GM19324 (cell line): ENCODE results near the gene GPT2.
A peak's percentile ranks its signal among the peaks of the same experiment; 100 is the strongest.

Experiments used
- ATAC-seq: cut with Tn5 transposase; IDR thresholded peaks from one replicate; pipeline ENCODE4 v1.9.1; 2021; ENCODE audit warnings: mild to moderate bottlenecking, moderate library complexity; ENCODE audit not compliant: unreplicated experiment, low FRiP score

Gene GPT2

DNA sequence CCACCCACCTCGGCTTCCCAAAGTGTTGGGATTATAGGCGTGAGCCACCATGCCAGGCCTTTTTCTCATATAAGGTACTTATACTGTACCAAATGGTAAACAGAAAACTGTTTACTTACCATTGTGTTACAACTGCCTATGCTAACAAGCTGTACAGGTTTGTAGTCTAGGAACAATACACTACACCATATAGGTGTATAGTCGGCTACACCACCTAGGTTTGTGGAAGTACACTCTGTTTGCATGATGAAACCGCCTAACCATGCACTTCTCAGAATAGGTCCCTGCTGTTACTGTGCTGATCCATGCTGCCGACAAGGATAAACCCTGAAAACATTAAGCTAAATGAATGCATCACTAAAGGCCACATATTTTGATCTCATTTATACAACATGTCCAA is 70.4 kb downstream of the GPT2 start:
- no peak for ATAC-seq

DNA sequence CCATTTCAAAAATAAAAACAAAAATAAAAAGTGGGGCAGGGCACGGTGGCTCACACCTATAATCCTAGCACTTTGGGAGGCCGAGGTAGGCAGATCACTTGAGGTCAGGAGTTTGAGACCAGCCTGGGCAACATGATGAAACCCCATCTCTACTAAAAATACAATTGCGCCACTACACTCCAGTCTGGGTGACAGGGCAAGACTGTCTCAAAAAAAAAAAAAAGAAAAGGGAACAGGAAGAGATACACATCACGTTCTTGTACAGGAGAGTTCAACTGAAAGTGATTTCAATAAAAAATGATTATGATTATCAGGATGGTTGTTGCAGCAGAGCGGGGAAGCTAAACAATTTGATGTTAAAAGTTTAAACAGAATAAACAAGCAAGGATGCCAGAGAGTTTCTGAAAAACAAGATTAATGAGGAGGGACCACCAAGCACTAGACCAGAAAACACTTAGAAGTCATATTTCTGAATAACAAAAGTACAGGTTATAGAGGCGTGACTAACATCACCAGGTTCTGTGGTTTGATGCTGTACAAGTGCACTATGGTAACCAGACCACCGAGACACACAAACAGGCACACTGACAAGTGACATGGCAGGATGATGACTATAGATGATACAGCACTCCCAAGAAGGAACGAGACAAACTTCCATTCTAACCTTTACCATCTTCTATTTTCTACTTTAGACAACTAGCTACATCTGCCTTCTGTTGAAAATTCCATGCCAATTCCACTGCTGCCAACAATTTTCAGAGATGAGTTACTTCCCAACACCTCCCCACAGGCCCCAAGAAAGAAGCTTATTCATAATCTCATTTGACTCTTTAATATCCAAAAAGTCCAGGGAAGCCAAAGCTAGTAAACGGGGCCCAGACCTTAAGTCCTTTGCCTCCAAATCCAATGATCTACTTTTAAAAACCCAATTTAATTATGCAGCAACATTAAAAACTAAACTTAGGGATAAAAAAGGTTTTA is 77.5 kb downstream of the GPT2 start:
- no peak for ATAC-seq

DNA sequence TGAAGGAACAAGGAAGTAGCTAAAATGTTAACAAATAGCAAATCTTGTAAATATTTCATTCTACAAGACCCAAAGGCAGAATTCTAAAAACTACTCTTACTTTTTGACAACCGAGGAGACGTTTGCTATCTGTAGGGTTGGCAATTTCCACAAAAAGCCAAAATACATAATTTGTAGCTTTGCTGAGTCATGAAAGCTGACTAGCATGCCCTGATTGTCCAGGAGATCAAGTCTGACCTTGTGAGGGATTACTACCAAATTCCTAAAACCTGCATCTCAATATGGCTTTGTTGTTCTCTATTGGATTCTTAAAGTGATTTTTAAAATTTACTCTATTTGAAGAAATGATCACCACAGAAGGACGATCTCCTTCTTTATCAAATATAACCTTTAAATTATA is 78.5 kb downstream of the GPT2 start:
- no peak for ATAC-seq

DNA sequence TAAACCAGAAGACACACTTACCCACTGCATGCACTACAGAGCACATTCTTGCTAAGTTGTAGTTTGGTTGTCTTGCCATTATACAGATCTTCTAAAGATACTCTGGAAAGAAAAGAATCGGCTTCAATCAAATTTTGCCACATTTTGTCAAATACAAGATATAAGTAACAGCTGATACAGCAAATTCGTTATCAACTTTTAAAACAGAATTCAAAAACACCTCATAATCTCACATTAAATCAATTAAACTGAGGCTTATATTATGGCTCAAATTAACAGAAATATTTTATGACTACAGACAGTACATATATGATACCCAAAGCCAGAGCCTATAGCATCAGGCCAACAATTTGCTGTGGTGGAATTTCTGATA is 83.9 kb downstream of the GPT2 start:
- ATAC-seq = no peak

DNA sequence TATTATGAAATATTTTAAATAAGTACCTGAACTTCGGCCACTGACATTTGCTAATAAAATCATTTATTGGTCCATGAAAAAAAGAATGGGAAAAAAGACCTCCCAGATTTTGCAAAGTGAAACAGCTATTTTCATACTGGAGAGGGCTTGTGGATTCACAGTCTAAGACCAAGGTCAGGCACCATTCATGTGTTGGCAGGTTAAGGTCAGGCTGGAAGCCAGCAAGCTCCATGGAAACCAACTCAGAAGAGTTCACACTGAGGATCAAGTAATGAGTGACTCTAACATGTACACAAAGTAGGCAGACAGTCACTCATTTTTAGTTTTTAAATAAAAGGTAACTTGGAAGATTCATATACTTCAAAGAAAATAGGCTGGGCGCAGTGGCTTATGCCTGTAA is 85.9 kb downstream of the GPT2 start:
- ATAC-seq = no peak

DNA sequence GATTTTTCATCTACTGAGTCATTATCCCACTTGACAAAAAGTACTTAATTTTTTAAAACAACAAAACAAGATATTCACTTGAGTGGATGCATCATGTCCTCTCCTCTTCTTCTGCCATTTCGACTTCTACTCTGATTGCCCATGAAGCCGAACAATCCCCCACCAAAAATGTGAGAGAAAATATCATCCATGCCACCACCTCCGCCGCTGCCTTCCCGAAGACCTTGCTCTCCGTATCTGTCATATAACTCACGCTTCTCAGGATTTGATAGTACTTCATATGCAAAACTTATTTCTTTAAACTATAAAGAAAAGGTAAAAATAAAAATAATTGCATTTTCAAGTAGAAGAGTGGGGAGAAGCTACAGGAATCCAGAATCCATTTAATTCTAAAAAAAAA is 87.1 kb downstream of the GPT2 start:
- ATAC-seq = no peak

DNA sequence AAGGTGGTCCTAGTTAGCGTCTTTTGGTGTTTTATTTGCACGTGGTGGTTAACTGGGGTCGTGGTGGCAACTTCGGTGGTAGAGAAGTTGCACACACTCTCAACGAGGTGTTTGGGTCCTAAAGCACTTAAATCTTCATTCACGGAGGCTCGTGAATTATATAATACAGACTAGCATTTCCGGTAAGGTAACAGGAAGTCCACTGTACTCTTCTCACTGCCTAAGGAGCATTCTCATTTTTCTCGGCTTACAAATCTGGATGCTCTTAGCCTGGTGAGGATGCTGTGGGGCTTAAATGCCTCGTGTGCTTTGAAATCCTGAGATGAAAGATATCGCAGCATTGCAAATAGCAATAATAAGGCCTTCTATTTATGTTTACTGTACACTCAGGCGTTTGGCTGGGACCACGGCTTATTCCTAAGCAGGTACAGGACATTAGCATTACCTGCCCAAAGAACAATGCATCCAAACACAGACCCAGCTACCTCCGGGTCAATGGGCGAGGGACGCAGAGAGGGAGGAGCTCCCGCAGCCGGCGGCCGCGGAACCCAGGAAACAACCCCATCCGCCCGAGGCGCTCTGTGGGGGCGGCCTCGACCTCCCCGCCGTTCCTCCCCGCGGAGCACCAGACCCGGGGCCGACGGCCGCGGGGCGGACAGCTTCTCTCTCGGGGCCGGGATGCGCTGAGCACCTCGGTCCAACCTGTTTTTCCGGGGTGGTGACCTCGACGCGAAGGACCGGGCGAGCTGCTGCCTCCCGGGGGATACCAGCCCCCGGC is 88.5 kb downstream of the GPT2 start:
- peak; percentile 39 for ATAC-seq

DNA sequence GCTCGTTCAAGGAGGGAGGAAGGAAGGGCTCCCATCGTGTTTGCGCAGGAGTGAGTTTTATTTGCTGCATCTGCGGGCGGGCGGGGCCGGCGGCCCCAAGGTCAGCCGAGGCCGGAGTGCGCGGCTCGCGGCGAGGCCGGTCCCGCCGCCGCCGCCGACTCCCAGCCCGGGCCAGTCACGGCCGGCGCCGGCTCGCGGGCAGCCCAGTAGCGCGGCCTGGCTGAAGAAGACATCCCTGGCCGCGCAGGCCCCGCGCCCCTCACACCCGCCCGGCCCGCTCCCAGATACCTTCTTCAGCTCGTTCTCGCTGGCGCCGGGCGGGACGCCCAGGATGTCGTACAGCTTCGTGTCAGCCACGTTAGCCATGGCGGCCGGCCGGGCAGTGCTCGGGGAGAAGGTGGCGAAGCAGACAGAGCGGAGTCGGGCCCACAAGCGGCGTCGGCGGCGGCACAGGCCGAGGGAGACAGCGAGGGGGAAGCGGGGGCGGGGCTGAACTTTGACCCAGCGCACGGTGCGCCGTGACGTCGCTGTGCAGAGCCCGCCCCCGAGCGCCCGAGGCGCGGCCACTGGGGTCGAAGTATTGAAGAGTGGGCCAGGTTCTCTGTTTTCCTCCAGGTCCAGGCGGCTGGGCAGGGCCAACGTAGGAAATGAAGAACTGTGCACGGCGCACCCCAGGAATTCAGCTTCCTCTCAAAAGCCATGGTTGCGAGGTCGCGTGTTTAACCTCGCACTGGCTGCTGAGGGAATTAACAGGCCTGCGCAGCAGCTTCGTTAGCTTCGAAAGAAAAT is 89.2 kb downstream of the GPT2 start, which contains the start of gene DNAJA2:
Gene DNAJA2 (minus strand): TSS at position 468 of the 789 bp plus-strand sequence. CDS start 102 bp downstream, at position 366.
- peak; percentile 93 for ATAC-seq

DNA sequence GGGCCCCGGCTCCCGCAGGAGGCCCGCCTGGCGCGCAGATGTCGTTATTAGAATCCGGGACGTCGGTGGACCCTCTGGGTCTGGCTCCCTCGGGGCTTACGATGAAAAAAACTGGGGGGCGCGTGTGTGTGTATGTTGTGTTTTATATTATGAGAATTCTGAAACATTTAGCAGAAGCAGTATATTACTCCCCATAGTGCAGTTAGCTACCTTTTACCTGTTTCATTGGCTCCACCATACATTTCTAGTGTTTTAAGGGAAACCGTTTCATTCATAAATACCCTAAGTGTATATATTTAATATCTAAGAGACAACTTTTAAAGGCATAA is 89.8 kb downstream of the GPT2 start:
- peak; percentile 2 for ATAC-seq

DNA sequence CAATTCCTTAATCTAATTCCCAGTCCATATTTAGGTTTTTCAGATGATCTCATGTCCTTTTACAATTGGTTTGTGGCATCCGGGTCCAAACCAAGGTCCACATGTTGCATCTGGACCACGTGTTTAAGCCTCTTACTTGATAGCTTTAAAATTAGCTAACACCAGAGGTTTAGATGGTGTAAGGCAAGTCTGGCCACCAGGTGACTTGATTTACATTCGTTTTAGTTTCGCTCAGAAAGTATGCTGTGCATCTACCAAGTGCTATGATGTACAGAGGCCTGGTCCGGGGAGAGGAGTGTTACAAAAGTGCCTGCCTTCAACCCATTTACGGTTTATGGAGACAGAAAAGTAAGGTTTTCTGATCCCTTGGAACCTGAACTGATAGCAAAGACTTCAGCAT is 90.2 kb downstream of the GPT2 start:
- ATAC-seq = no peak

DNA sequence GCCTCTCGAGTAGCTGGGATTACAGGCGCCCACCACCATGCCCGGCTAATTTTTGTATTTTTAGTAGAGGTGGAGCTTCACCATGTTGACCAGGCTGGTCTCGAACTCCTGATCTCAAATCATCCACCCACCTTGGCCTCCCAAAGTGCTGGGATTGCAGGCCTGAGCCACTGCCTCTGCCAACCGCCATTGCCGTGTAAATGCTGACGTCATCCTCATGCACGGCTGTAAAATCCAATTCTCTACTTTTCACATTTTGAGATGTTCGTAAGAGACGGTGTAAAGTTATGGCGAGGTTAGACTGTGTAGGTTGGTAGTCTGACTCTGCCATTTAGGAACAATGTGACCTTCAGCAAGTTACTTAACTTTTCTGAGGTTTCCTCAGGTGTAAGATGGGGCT is 91.0 kb downstream of the GPT2 start:
- ATAC-seq = no peak

DNA sequence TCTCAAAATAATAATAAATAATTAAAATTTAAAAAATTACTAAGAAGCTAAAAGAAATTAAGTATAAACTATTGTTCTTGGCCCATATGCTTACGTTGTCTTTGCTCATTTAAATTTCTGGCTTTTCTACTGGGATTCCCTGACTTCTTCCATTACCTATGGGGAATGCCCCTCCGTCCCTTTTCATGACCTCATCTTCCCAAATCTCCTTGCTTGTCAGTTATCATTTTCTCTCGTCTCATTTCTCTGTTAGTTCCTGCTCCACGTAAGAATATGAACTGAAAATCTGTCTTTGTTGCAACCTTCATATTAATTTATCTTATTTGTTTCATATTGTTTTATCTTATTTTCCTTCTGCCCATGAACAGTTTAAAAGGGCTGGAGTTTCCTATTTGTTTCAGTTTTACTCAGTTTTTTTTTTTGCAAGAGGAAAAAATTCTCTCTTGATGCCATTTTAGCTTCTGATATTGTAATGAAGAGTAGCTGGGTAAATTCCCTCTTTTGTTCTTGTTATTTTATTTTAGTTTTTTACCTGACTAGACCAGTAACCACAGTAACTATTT is 91.8 kb downstream of the GPT2 start:
- ATAC-seq = no peak

DNA sequence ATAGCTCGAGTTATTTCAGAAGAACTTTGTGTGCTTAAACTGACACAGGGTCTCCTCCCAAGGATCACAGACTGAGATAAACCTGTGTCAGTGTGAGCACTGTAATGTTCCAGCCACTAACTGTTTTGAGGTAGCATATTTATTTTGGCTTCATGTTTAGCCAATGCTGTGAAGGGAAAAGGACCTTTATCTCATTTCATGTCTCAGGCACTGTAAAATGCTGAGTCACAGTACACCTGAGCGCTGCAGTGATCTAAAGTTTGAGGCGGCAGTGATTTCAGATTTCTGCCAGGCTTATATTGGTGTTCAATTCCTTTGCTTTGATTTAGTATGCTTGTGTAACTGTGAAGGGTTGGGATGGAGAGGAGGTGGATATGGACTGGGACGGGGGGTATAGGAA is 92.4 kb downstream of the GPT2 start:
- ATAC-seq = no peak
